ENCODE measurements around the gene XPC.

The XPC gene

DNA sequence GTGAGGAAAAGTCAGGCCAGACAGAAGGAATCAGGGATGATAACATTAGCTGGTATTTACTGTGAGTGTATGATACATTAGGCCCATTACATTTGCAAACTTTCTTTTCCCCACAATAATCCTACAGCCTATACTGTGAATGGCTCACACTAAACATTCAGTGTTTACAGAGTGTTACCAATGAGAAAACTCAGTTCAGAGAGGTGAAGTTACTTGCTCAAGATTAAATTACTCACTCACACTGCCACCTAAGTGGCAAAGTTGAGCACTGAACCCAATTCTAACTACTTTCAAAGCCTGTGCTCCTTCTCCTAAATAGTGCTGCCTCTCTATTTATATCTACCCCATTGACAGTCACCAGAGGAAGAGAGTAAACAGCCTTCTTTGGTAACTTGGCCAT lies 8.5 kb downstream of the XPC start:
- no peak for DNase-seq

DNA sequence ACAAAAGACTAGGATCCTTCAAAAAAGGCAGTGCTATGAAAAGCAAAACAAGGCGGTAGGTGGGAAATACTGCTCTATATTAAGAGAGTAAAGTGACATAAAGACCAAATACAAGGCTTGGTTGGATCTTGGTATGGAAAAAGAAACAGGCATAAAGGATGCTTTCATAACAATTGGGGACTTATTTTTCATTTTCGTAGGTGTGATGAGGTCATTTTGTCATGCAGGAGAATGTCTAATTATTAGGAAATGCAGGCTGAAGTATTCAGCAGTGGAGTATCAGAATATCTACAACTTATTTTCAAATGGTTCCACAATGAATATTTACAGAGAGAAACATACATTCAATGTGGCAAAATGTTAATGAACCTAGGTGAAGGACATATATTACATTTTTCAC lies 9.0 kb downstream of the XPC start:
- no peak for DNase-seq

DNA sequence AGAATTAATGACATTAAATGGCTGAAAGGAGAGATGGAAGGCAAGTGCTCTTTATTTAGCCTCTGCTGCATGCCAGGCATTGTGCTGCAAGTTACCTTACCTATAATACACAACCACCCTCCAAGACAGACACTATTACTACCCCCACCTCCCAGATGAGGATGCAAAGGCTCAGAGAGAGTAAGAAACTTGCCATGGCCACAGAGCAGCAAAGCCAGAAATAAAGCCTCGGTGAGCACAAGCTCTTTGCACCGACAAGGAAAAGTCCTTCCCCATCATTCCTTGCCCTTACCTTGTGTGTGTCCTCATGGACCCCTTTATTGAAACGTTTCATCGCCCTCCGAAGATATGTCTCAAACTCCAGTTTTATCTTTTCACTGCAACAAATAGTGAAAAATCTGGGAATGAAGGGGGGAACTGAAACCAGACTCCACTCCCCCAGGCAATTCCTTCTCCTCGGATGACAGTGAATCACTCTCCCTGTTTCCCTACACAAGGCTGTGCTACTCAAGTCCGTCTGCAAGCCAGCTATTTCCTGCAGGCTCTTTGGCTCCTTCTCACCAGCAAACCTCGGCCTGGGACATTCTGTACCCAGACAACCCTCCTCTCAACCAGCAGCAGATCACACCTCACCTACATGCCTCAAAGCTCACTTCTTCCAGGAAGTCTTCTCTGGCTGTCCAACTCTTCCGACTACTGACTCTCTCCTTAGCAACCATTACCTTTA lies 11.4 kb downstream of the XPC start:
- DNase-seq: no peak

DNA sequence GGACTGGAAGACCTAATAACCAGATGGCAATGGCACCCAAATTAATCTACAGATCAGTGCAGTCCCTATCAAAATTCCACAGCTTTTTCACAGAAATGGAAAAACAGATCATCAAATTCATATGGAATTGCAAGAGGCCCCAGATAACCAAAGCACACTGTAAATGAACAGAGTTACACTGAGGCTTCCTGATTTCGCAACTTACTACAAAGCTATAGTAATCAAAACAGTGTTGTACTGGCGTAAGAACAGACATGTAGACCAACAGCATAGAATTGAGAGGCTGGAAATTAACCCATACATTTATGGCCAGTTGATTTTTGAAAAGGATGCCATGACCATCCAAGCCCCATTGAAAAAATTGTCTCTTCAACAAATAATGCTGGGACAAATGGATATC lies 16.2 kb downstream of the XPC start:
- no peak for DNase-seq

DNA sequence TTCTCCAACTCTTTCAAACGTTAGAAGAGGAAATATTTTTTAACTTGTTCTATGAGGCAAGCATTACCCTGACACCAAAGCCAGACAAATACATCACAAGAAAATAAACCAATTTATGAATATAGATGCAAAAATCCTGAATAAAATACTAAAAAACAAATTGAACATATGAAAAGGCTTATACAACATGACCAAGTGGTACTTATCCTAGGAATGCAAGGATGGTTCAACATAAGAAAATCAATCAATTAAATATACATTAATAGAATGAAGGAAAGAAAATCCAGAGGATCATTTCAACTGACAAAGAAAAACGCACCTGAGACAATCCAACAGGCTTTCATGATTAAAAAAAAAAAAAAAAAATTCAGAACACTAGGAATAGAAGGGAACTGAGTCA lies 17.1 kb downstream of the XPC start:
- no peak for DNase-seq

DNA sequence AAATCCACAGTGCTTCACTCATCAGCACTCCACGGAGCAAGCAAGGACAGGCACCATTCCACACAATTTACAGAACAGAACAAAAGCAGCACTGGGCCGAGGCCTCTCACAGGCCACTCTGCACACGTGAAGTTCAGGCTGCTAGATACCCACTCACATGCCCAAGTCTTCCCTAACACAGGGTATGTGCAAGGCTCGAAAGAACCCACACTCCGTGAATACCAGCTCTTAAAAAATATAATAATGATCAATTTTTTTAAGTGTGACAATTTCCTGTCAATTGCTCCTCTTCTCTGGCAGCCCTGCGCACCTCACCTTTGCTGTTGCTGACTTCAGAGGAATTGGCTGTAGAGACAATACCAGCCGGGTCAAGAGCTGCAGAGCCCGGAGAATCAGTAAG lies 19.0 kb downstream of the XPC start:
- no peak for DNase-seq

DNA sequence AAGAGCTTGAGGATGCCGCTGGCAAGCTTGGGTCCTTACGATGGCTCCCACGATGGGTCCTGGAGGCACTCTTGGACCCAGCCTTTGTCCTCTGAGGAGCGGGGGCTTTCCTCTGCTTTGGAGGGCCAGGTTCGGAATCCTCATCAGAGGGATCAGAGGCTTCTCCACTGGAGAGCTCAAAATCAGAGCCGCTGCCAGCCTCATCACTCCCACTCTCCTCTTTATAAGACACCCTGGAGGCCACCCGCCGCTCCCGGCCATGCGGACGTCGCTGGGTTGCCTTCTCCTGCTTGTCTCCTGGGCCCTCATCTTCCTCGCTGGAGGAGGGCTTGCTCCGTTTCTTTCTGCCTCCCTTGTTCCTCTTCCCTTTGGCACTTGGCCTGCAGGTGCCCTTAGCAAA lies 20.0 kb downstream of the XPC start:
- DNase-seq: no peak

DNA sequence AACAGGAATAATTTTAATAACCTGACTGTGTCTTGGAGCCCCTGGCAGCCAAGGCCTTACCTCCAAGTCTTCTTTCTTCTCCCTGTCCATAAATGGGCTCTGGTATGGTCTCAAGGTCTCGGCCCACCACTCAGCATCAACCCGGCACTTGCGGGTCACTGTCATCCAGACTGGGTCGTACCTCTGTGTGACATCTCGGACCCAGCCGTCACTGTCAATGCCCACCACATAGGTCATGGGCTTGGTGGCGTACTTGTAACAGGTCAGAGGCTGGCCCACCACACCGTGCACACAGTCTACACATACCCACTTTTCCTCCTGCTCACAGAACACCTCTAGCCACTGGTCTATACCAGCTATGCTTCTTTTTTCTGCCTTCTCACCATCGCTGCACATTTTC lies 20.4 kb downstream of the XPC start:
- no peak for DNase-seq

DNA sequence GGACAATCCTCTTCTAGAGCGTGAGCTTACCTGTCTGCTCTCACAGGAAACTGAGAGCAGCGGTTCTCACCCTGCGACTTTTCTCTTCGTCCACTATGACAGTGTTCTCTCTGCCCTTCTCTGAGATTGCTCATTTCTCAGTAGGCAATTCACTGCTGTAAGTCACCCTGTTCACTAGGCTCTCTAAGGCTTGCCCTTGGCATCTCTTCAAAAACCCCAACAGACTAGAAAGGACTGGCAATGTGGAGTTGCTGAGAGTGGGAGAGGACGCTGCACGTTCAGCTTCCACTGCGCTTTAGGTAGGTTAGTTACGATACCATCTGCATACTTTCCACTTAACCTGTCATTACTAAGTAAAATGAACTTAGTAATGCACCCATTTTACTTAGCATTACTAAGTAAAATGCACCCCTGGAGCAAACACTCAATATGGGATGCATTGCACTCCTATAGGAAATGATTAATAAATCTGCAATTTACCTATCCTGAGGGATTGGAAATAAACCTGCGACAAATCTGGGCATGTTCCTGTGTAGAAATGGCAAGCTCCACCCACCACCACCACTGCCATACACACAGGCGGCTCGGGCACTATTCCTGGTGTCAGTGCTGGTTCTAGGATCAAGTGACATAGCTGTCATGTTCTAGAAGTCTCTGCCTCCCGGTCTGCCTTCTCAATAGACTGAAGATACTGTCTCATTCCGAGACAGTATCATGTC lies 21.4 kb downstream of the XPC start:
- no peak for DNase-seq

DNA sequence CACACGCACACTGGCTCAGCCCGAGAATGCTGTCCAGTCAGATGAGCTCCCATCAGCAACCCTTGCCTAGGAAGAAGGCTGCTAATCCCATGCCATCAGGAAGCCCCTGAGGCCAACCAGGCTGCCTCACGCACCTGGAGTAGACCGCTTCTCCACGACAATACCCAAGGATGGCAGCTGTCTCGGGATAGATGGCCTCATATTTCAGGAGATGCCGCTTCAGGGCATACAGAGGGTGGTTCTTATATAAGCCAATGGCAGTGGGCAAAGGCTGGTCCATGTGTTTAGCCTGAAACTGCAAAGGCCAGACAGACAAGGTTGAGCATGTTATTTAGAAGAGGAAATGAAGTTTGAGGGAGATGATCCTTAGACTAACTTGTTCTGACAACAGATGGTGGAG lies 22.2 kb downstream of the XPC start:
- DNase-seq: no peak

DNA sequence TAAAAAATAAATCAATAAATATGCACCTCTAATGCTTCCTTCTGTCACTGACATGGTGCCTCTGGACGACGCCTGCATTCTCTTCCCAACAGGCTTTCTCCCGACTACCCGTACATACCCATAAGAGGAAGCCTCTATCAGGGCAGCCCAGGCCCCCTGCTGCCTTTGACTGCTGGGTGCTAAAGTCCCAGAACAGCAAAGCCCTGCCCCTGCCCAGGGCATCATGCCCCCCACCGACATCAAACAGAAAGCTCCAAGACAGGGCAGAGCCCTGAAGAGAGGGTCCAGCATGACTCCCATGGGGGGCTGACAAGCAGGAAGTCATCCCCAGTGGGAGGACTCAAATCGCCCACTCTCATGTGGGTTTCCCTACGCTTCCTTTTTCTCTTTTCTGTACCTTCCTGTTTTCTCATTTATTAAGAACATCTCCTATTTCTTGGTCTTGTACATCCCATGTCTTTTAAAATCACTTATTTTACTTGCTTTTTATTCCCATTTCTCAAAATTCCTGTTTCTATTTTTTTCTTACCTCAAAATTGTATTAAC lies 23.4 kb downstream of the XPC start:
- no peak for DNase-seq

DNA sequence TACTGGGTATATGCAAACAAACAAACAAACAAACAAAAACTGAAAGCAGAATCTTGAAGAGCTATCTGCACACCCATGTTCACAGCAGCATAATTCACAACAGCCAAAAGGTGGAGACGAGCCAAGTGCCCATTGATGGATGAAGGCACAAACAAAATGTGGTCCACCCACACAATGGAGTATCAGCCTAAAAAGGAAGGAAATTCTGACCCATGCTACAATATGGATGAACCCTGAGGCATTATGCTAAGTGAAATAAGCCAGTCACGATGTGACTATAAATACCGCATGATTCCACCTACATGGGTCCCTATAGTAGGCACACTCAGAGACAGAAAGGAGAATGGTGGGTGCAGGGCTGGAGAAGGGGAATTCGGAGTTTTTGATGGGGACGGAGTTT lies 24.1 kb downstream of the XPC start:
- no peak for DNase-seq

DNA sequence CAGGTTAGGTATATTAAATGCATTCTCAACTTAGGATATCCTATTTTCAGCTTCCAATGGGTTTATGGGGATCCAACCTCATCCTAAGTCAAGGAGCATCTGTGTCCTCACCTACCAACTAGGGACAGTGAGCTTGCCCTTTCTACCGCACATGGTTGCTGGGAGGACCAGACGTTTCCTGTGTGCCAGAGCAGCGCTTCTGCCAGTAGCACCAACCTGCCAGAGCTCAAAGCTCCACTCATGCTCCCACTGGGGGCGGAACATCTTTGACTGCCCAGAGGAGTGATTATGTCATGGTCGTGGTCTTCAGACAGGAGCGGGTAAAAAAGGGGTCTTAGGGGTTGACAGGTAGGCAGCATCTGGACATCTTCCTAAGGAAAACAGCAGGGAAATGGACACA lies 24.7 kb downstream of the XPC start:
- DNase-seq: no peak

DNA sequence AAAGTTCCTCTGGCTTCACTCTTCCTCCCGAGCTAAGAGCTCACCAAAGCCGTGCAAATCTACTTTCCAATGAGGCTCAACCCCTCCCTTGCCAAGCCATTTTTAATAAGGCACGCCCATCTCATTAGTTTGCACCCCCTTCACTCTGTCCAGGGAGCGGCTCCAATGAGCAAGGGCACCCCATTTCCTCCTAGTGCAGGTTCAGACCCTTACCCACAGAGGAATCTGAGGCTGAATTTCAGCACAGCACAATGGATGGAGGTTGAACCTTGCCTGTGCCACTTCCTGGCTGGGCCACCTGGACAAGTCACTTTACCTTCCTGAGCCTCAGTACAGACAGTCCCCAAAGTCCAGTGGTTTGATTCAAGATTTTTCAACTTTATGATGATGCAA lies 25.4 kb downstream of the XPC start:
- DNase-seq: no peak

DNA sequence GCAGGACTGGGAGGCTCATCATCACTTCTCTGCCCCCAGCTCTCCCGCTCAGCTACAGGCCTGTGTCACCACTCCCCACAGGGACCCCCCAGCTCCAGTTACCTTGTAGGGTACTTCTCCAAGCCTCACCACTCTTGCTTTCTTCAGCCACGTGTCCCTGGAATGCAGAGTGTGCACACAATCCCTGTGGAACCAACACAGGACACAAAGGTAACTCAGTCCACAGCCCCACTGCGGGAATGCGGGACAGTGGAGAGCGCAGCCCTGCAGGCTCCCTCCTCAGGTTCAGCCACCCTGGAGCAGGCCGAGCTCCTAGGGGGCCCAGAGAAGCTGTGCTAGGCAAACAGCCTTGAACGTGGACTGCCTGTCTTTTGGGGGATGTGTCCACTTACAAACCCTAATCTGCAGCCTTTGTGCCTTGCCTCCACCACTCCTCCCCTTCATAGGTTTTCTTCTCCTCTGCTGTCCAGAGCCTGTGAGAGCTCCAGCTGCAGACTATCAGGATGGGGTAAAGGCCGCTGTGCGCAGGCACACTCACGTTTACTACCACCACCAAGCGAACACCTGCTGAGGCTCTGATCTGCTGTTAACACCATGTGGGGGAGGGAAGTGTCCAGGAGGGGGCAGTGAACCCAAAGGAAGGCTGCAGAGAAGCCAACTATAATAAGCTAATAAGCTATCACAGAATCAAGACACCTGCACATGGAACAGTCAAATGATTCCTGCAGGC lies 26.0 kb downstream of the XPC start:
- no peak for DNase-seq

DNA sequence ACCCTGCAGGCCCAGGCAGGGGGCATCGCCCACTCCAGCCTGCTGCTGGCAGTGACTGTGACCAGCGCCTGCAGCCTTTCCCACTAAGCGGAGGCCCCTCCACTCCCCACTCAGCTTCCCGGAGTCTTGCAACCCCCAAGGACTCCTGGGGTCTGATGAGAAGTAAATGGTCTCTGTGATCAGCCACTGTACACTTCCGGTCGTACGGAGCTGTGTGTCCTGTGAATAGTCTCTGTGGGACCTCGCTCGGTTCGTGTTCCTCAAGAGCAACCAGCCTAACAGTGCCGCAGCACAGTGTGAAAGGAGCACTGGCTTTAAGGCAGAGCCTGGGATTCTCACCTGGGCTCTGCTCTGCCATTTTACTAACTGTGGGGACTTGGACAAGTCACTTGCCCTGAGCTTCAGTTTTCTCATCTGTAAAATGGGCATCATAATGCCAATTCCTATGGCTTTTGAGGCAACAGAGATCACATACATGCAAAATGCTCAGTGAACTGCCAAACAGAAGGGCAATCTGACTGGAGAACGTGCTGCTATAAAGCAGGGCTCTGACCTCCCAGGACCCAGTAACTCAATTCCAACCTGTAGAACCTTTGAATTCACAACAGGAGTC lies 26.8 kb downstream of the XPC start:
- no peak for DNase-seq

DNA sequence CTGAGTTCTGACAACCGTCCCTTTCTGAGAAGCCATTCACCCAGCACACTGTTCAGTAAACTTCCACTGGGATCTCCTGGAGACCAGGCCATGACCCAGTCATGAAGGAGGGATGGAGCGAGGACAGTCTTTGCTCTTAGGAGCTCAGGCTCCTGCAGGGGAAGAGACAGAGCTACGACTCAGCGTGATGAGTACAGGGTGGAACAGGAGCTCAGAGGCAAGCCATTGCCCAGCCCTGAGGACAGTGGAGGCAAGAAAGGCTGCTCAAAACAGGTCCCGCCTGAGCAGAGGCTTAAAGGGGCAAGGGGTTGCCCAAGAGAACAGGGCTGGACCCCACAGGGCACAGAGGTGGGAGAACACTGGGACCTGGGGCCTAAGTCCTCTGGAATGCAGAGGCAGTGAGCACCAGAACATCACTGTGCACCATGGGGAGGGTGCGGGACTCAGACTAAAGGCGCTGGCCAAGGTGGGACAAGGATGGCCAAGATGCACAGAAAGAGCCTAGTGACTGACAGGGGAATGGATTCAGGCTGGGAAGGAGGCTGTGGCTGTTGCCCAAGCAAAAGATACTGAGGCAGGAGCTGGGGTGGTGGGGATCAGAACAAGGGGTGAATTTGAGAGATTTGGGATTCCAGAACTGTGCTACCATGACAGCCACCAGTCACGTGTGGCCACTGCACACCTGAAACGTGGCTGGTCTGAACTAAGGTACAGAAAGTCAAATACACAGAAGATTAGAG lies 27.7 kb downstream of the XPC start:
- DNase-seq: no peak

DNA sequence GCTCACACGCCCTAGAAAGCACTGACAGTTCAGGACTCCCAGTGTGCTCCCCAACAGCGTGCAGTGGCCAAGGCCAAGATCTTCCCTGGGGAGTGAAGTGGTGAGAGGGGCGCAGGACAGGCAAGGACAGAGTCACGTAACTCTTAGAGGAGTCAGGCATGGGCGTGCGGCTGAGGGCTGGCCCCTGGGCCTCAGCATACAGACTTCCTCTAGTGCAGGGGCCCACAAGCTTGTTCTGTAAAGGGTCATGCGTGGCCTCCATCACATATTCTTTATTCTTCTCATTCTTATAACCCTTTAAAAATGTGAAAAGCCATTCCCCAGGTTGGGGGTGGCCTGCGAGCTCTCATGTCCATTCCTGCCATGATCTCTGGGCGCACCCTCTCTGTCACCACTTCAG lies 28.3 kb downstream of the XPC start:
- no peak for DNase-seq

DNA sequence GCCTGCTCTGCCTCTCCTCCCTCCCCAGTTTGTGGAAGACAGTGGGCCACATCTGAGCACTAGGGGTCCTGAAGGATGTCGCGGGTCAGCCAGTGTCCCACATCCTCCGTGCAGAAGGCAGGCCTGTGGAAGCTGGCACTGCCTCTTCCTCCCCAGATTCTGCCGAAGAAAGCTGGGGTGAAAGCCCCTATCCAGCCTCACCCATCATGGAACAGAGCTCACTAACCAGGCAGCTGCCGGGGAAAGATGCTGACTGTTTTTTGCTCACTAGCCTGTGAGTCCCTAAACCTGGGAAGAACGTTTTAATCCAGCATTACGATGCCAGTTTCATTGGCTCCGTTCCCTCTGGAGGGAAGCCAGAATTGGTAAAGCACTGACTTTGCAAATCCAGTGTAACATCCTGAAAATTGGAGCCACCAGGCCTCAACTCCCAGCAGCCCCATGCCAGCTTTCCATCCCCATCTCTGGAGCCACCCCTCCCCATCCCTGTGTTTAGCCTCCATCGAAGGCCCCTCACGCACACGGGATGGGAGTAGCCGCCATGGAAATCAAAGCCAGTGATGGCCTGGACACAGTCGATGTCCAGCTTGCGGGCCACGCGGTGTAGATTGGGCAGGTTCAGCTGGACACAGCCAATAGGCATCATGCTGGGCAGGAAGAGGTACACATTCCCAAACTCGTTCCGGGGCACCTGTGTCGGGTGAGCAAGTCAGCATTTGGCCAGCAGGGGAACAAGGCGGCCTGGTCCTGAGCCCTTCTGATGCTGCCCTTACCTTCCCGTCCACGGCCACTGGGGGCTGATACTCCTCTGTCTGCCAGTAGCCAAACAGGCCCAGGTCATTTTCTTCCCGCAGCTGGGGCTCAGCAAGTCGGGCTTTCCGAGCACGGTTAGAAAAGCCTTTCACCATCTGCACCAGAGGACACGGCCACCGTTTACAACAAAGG lies 30.1 kb downstream of the XPC start:
- DNase-seq: no peak

DNA sequence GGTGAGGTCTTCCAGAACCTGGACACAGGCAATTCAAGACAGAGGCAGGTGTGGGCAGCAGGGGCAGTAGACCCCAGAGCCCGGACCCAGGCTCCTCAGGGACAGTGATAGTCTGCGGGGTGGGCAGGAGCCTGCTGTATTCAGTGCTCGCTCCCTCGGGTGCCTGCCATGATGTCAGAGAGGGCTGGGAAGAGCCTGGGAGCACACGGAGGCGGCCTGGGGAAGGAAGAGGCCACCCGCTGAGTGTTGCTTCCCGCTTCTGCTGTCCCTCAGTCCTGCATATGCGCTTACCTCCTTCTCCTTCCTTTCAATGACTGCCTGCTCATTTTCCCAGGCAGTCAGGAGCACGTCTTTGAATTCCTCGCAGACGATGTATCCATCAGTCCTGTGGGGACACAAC lies 30.8 kb downstream of the XPC start:
- DNase-seq: no peak

DNA sequence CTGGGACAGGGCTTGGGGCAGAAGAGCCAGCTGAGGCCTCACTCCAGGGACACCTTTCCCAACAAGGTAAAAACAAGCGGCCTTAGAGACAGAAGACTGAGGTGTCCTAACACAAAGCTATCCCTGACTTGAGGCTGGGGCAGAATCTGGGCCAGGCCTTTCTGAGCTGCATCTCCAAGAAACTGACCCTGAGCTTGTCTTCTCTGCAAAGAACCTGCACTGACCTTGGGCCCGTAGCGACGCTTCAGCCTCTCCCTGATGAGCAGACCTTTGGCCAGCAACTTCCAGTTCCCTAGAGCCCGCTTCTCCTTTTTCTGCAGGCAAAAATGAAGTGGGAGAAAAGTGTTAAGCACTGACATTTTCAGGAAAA lies 31.4 kb downstream of the XPC start:
- no peak for DNase-seq
